HG02588 (cell line): ENCODE data around the gene ANTKMT.

Source experiments
- ATAC-seq: cut with Tn5 transposase; IDR thresholded peaks from one replicate; pipeline ENCODE4 v1.9.1; 2021; ENCODE audit warnings: mild to moderate bottlenecking, moderate library complexity; ENCODE audit not compliant: unreplicated experiment

ANTKMT gene

GRCh38 chr16:695355-696089, 25.4 kb upstream of the ANTKMT start:
- ATAC-seq, result no peak

GRCh38 chr16:698911-699671, 21.9 kb upstream of the ANTKMT start:
- ATAC-seq, result no peak

DNA sequence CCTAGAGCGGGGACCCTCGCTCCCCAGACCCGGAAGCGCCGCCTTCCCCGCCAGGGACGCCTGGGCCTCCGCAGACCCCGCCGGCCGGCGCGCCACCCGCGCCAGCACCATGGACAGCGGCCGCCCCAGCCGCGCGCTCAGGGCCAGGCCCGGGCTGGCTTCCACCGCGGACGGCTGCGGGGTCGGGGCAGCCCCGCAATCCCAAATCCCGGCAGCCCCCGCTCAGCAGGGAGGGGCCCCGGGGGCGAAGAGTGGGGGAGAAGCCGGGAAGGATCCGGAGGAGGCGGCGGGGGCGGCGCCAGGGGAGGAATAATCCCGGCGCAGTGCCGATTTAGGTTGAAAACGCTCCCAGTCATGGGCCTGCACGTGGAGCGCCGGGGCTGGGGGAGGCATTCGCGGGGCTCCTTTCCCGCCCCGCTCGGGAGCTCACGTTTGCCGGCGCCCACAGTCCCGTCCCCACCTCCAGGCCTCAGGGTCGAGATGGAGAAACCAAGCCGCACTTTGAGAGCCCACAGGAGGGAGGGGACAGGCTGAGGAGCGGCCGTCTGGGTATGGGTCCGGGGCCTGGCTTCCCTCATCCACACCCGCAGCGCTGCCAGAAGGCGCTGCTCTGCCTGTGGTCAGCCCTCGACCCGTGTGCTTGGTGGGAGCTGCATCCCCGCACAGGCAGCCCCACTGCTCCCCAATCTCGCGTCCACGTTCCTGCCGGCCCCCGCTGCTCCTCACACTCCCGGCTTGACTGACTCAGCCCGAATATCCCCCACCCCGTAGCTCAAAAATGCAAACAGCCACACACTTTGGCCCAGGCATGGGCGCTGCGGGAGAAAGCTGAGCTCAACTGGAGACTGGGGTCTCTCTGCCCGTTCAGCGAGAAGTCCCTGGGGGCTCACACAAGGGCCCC, 20.0 kb upstream of the ANTKMT start:
- ATAC-seq, result no peak

GRCh38 chr16:702341-702740, 18.6 kb upstream of the ANTKMT start:
- no peak for ATAC-seq

GRCh38 chr16:703406-703805, 17.5 kb upstream of the ANTKMT start:
- ATAC-seq, result no peak

GRCh38 chr16:704047-704446, 16.9 kb upstream of the ANTKMT start:
- no peak for ATAC-seq

GRCh38 chr16:704552-705380, 16.2 kb upstream of the ANTKMT start:
- no peak for ATAC-seq

DNA sequence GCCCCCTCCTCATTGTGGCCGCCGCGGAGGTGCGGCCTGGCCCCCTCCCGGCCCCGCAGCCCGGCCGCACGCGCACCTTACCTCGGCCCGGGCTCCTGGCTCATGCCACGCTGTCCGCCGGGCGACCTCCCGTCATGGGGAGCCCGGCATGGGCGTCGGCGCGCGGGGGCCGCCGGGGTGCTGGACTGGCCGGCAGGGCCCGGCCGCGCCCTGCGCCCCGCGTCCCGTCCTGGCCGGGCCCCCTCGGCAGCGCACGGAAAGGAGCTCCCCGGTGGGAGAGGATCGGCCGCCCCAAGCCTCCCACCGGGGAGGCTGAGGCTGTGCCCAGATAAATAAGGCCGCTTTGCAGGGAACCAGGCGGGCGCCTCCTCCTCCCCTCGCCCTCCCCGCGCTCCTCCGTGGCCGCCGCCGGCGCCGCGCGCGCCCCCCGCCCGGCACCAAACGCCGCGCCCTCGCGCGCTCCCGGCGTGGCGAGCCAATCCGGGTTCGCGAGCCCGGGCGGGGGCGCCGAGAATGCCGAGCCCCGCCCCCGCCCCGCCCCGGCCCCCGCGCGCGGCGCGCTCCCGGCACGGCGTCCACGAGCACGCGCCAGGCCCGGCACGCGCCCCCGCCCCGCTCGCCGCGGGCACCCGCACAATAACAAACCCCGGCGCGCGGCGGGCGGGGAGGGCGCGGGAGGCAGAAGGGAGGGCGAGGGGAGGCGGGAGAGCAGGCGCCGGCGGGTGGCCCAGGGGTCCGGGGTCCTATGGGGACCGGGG, 15.3 kb upstream of the ANTKMT start, which contains the start of gene FBXL16:
Gene FBXL16, minus strand, starts transcription at position 371 of the 758 bp plus-strand sequence. CDS start 8,396 bp downstream, outside the sequence.
- ATAC-seq, result no peak

DNA sequence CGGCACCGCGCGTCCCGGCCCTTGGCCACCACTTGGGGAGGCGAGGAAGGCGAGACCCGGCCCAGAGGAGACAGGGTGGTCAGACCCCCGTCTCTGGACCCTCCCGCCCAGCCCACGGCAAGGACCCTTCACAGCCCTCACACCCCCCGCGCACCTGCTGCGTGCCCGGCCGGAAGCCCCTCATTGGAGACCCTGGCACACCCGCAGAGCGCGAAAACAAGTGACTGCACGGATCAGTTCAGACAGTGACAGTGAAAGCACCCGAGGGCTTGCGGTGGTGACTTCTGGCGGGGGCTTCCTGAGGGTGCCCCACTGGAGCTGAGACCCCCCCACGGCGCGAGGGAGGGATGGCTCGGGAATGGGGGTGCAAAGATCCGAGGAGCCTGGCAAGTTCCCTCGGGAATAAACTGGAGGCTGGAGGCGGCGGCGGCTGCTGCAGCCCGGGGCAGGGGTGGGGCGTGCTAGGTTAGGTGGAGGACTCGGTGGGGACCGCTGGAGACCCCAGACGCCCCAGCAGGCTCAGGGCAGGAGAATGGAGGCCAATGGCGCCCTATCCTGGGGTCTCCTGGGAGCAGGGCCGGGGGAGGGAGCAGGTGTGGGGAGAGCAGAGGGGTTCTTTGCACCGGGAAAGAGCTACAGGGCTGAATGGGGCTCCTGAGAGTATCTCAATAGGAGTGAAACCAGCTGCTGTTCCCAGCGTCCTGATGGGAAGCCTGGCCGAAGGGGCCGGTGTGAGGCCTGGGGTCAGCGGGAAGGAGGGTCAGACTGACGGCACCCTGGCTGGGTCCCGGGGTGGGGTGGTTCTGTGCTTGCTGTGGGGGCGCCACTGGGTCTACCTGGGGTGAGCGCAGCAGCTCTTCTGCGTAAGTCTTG, 14.5 kb upstream of the ANTKMT start:
- ATAC-seq, result no peak

- ATAC-seq, result no peak
Measured at GRCh38 chr16:707062-707538, 13.8 kb upstream of the ANTKMT start.

DNA sequence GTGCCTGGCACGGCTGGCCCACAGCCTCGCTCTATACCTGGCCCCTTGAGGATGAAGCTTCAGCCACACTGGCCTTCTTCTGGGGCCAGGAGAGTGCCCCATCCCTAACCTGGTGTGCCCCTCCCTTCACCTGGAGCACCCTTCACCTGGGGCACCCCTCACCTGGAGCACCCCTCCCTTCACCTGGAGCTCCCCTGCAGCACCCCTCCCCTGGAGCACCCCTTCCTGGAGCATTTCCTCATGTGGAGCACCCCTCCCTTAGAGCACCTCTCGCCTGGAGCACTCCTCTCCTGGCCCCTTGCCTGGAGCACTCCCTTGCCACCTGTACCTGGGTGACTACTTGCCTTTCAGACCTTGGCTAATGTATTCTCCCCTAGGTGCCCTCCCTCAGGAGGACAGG, 12.9 kb upstream of the ANTKMT start:
- ATAC-seq, result no peak

DNA sequence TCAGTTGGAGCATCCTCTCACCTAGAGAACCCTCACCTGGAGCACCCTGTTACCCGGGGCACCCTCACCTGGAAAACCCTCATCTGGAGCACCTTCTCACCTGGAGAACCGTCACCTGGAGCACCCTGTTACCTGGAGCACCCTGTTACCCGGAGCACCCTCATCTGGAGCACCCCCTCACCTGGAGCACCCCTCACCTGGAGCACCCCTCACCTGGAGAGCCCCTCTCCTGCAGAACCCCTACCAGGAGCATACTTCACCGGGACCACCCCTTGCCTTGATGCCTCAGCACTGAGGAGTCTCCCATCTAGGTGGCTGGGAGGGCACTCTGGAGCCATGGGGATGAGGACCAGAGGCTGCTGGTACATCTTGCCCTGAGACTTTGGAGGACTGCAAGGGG, 12.0 kb upstream of the ANTKMT start:
- ATAC-seq, result no peak

DNA sequence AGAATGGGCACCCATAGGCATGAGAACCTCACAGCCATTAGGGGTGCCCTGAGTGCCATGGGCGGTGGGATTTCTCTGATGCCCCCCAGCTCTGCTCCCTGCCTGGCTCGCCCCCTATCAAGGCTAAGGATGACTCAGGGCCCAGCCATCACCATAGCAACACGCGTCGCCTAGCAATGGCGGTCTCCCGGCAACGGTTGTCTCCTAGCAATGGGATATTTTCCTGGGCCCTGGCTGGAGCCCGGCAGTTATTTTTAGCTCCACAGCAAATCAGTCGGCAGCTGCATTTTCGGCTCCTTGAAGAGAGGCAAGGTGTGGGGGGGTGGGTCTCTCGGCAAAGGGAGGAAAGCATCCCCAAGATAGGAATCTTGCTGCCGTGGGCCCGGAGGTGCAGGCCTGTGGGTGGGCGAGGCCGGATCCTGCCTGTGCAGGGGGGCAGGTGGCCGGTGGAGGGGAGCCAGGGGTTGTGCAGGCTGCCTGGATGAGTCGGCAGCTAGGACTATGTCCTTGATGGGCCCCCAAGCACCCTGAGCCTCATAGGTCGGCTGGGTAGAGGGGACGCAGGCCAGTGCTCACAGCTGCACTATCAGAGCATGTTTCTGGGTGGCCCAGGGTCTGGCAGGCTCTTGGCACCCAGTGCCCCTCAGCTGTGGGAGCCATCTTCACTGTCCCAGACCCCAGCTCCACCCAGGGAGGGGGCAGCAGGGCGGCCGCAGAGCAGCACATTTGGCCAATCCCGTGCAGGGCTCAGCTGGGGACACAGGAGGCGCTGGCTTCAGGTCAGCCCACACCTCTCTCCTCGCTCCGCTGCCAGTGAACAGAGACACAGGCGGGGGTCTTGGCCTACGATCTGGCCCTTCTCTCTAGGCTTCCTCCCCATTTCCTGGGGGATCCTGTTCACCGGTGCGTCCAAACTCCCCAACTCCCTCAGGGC, 11.1 kb upstream of the ANTKMT start:
- ATAC-seq, result no peak

GRCh38 chr16:710500-711075, 10.4 kb upstream of the ANTKMT start:
- no peak for ATAC-seq

DNA sequence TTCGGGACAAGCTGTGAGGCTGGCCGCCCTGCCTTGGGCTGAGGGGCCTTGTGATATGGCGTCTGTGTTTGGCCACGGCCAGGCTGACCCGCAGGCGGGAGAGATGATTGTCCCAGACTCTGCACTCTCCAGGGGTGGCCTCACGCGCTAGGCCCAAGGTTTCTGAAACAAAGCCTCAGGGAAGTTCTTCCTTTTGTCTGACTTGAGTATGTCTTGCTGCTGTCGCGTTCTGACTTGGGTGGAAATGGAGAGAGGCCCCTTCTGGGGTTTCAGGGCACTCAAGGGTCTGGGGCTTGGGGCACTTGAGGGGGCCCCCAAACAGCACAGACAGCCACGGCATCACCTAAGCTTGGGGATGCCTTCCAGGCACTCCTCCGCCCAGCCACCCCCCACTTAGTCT, 9.9 kb upstream of the ANTKMT start:
- ATAC-seq, result no peak

DNA sequence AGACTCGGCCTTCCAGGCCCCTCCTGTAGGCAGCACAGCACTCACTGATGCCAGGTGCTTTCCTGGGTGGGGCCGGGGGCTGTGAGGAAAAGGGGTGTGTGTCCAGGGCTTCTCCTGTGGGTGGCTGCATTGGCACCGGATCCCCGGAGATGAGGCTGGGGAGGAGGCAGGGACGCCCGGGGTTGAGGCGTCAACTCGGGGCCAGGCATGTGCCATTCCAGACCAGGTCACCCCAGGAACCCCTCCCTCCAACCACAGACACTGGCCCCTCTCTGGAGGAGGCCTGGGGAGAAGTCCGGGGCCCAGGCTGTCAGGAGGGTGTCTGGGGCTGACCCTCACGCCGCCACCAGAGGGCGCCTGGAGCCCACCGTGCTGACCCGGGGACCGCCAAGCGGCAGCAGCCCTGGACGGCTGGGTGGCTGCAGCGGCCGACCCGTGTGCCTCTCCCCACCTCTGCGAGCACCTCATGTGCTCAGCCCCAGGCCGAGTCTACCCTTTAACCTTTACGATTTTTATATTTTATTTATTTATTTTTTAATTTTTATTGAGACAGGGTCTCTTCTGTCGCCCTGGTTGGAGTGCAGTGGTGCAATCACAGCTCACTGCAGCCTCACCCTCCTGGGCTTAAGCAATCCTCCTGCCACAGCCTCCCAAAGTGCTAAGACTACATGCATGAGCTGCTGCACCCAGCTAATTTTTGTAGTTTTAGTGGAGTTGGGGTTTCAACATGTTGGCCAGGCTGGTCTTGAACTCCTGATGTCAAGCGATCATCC, 9.2 kb upstream of the ANTKMT start:
- no peak for ATAC-seq
